Measurements from ENCODE around the gene ZRSR2. TPM values are rescaled to one million over a fixed set of nuclear protein-coding genes. Genes with fewer than 3 reads are reported as not detected.

ZRSR2 gene, protein sequence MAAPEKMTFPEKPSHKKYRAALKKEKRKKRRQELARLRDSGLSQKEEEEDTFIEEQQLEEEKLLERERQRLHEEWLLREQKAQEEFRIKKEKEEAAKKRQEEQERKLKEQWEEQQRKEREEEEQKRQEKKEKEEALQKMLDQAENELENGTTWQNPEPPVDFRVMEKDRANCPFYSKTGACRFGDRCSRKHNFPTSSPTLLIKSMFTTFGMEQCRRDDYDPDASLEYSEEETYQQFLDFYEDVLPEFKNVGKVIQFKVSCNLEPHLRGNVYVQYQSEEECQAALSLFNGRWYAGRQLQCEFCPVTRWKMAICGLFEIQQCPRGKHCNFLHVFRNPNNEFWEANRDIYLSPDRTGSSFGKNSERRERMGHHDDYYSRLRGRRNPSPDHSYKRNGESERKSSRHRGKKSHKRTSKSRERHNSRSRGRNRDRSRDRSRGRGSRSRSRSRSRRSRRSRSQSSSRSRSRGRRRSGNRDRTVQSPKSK
- total RNA-seq: 1.9 and 3.1 TPM in 2 replicates

DNA sequence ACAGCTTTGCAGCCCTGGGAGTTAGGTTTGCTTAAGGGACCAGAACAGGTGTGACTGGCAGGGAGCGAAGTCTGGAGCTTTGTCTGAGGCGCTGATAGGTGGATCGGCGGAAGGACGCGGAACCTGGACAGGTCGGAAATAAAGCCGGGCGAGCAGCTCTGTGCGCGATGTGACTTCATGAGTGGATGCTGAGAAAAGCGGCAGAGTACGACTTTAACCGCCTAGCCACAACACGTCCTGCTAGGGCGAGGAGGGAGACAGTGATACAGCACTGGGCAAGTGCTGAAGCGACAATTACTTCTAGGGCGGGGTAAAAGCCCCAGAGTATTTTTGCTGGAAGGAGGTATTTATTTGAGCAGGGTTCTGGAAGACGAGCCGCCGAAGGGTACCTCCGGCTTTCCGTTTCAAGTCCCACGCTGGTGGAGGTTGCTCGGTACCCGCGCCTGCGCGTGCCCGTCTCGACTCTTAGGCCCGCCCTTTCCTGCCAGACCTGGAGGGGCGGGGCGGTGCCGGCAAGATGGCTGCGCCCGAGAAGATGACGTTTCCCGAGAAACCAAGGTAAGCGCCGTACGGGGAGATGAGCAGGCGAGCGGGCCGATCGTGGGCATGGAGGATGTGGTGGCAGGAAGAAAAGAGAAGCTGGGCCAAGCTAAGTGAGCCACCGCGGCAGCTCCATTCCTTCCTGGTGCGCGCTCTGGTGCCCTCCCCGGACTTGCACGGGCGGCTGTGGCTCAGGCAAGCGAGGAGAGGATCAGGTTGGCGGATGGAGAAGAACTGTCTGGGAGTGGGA lies at the start of gene ZRSR2:
Gene ZRSR2 (plus strand): TSS at position 506 of the 790 bp plus-strand sequence. CDS start 12 bp downstream, at position 518.

DNA sequence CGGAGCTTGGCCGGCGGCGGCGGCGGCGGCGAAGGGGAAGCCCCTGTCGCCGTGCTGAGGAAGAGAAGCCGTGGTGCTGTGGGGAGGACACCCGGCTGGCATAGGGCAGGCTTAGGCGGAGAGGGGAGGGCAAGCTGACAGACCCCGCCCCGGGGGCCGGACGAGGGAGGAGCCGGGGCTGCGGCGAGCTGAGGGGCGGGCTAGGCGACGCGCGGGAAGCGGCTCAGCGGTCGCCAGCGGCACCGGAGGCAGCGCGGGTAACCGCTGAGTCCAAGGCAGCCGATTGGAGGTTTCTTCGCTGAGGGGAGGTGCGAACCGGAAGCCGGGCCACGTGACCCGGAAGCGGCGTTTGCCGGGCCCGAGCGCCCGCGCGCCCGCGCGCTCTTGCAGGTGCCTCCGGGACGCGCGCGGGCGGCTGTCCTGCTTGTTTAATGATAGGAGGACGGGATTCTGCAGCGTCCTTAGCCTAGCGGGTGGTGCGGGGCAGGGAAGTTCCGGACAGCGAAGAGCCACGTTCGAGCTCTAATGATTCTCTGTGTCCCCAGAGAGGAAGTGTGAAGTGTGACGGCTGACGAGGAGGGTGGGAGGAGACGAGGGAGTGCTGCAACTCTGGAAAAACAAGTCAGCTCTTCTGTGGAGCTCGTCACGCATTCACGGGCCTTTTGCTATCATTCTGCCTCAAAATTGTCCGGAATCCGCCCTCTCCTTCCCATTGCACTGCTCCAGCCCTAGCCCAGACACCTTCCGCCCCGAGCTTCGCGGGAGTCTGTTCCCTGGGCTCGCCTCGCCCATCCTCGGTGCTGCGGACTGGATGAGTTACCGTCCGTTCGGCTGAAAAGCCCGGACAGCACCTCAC lies 64.7 kb downstream of the ZRSR2 start, which contains the start of gene AP1S2:
Gene AP1S2 (minus strand): TSS at position 102 of the 856 bp plus-strand sequence. CDS start 2,289 bp downstream, outside the sequence.

Other genes starting within 250 kb of the ZRSR2 start
- not detected in 2 replicates for gene ACE2, start 189.5 kb upstream of the ZRSR2 start, total RNA-seq
- 0.06 TPM in 1 of 2 replicates, not detected in the other for gene CLTRN, start 125.7 kb upstream of the ZRSR2 start, total RNA-seq
- gene CA5B, start 52.2 kb upstream of the ZRSR2 start, total RNA-seq: 0.97 and 3.1 TPM in 2 replicates
- 74.6 and 102 TPM in 2 replicates for gene AP1S2, start 64.3 kb downstream of the ZRSR2 start, total RNA-seq

Measured in bladder microvascular endothelial cell (primary cell).